DOHH2 (cell line): Measurements from ENCODE around the gene ARID3A.
A peak's percentile ranks its signal among the peaks of the same experiment; 100 is the strongest.

Experiments
- H3F3A ChIP-seq: fragments of 200-600 bp; sonication (generic), shearing (Covaris generic); 2 replicates; pipeline ENCODE4 v1.6.0; 2016; ENCODE audit warnings: antibody characterized with exemption, mild to moderate bottlenecking; ENCODE audit not compliant: control insufficient read depth, insufficient read depth
- H3K27ac ChIP-seq: fragments of 200-600 bp; sonication (generic); 2 replicates; pipeline ENCODE4 v1.5.1; 2014; ENCODE audit warnings: low read depth, mild to moderate bottlenecking, low read length, moderate library complexity
- H3K27me3 ChIP-seq: fragments of 200-600 bp; sonication (generic); 2 replicates; pipeline ENCODE4 v1.6.1; 2014; ENCODE audit warnings: mild to moderate bottlenecking, low read length, mixed read lengths; ENCODE audit not compliant: control insufficient read depth
- H3K36me3 ChIP-seq: fragments of 200-600 bp; sonication (generic); 2 replicates; pipeline ENCODE4 v1.6.1; 2014; ENCODE audit warnings: mild to moderate bottlenecking, low read length, moderate library complexity, mixed read lengths; ENCODE audit not compliant: control insufficient read depth
- H3K4me1 ChIP-seq: fragments of 200-600 bp; sonication (generic); 2 replicates; pipeline ENCODE4 v1.6.1; 2014; ENCODE audit warnings: mild to moderate bottlenecking, low read length, mixed read lengths; ENCODE audit not compliant: control insufficient read depth
- H3K4me2 ChIP-seq: fragments of 200-600 bp; sonication (generic); 2 replicates; pipeline ENCODE4 v1.6.0; 2014; ENCODE audit warnings: mild to moderate bottlenecking, low read length, moderate library complexity
- H3K4me3 ChIP-seq: fragments of 200-600 bp; sonication (generic); 2 replicates; pipeline ENCODE4 v1.5.1; 2014; ENCODE audit warnings: mild to moderate bottlenecking, low read length, mixed read lengths
- H3K79me2 ChIP-seq: fragments of 200-600 bp; sonication (generic); 2 replicates; pipeline ENCODE4 v1.6.1; 2014; ENCODE audit warnings: mild to moderate bottlenecking, low read length, mixed read lengths; ENCODE audit not compliant: control insufficient read depth
- H3K9me2 ChIP-seq: fragments of 200-600 bp; sonication (generic); replicated peaks from 2 replicates; pipeline ENCODE4 v1.6.1; 2014; ENCODE audit warnings: mild to moderate bottlenecking, low read length, mixed read lengths; ENCODE audit not compliant: control insufficient read depth
- H3K9me3 ChIP-seq: fragments of 200-600 bp; sonication (generic); 2 replicates; pipeline ENCODE4 v1.6.1; 2014; ENCODE audit warnings: antibody characterized with exemption, low read length, mixed read lengths; ENCODE audit not compliant: control insufficient read depth, insufficient read depth
- H4K20me1 ChIP-seq: fragments of 200-600 bp; sonication (generic); 2 replicates; pipeline ENCODE4 v1.6.0; 2014; ENCODE audit warnings: low read depth, mild to moderate bottlenecking, antibody characterized with exemption, low read length, moderate library complexity; ENCODE audit not compliant: control insufficient read depth, insufficient read depth
- EZH2phosphoT487 ChIP-seq: fragments of 200-600 bp; sonication (generic); IDR thresholded peaks from 2 replicates; pipeline ENCODE4 v1.6.1; 2017; ENCODE audit warnings: borderline replicate concordance, mild to moderate bottlenecking, antibody characterized with exemption, low read length, moderate library complexity, mixed read lengths
- TF ChIP-seq, protein P1 (sequence below): fragments of 200-600 bp; sonication (generic); IDR thresholded peaks from one replicate; pipeline ENCODE4 v1.5.1; 2014; ENCODE audit warnings: antibody characterized with exemption, mild to moderate bottlenecking, low read depth, low read length; ENCODE audit not compliant: poor library complexity, severe bottlenecking

Gene ARID3A

DNA sequence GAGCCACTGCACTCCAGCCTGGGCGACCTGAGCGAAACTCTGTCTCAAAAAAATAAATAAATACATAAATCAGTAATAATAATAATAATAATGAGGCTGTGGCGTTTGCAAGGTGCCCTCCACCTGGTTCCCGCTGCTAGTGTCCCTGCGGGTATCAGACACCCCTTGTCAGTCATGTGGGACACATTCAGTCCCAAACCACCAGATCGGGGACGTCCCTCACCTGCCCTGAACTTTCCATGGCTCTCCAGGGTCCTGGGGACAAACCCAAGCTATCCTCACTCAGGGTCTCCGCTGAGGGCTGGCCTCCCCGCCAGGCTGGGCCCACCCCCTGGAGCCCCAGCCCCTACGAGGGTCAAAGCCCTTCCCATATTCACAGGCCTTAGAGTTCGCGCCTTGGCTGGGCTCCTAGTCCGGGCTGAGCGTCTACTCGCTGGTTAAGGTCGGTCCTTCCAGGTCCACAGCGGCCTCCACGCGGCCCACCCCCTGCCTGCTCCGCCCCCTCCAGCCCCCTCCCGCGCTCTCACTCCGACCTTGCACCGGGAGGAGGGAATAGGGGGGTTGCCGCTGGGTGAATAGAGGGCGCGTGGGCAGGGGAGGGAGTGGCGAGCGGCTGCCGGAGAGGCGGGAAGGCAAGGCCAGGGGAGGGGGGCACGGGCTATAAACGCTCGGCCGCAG, 9.1 kb upstream of the ARID3A start:
- Histone ChIP-seq H3K27me3 (peaks cover 49% of the 10 kb centered on the region), H3K4me3 (no peak overlapping the region), H3K36me3 (no peaks in the 10 kb centered on the region), H3K9me3 (no peaks in the 10 kb centered on the region), H4K20me1 (no peaks in the 10 kb centered on the region), H3K4me1 (peaks cover 38% of the 10 kb centered on the region), H3K4me2 (no peak overlapping the region; the same call in 1 of the 2 replicates), H3K79me2 (peaks cover 13% of the 10 kb centered on the region), H3K27ac (no peak overlapping the region), H3F3A (peaks cover 3% of the 10 kb centered on the region; the same call in 1 of the 2 replicates), H3K9me2 (no peaks in the 10 kb centered on the region)
- 0 out of 2 replicates have a peak, but pooled peaks have one; percentile 6 for TF ChIP-seq EZH2phosphoT487
- TF ChIP-seq, protein P1, sequence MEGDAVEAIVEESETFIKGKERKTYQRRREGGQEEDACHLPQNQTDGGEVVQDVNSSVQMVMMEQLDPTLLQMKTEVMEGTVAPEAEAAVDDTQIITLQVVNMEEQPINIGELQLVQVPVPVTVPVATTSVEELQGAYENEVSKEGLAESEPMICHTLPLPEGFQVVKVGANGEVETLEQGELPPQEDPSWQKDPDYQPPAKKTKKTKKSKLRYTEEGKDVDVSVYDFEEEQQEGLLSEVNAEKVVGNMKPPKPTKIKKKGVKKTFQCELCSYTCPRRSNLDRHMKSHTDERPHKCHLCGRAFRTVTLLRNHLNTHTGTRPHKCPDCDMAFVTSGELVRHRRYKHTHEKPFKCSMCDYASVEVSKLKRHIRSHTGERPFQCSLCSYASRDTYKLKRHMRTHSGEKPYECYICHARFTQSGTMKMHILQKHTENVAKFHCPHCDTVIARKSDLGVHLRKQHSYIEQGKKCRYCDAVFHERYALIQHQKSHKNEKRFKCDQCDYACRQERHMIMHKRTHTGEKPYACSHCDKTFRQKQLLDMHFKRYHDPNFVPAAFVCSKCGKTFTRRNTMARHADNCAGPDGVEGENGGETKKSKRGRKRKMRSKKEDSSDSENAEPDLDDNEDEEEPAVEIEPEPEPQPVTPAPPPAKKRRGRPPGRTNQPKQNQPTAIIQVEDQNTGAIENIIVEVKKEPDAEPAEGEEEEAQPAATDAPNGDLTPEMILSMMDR, result no peak

DNA sequence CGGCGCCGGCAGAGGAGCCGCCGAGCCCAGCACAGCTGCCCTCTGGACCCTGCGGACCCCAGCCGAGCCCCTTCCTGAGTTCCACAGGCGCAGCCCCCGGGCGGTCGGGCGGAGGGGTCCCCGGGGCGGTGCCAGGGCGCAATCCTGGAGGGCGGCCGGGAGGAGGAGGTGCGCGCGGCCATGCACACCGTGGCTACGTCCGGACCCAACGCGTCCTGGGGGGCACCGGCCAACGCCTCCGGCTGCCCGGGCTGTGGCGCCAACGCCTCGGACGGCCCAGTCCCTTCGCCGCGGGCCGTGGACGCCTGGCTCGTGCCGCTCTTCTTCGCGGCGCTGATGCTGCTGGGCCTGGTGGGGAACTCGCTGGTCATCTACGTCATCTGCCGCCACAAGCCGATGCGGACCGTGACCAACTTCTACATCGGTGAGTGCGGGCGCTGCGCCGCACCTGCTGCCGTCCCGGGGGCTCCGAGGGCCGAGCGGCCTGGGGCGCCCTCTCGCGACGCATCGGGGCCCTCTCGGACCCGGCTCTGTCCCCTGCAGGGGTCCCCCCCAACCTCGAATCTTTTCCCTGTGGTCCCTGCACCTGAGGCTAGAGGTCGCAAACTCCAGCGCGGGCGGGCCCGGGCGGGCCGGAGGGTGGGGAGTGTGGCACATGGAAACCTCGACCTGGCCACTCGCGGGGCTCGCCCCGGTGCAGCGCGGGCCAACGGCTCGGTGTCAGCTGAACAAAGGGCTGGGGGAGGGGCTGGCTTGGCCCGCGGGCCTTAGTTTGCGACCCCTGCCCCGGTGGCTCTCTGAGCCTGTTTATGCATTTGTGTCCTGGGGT, 8.3 kb upstream of the ARID3A start, which contains the start of gene KISS1R:
Gene KISS1R, plus strand, starts transcription at position 11 of the 829 bp plus-strand sequence. Its CDS starts 170 bp downstream, at position 181.
- H3K27me3 ChIP-seq, result peaks cover 51% of the 10 kb centered on the region
- H3K36me3 ChIP-seq, result no peaks in the 10 kb centered on the region
- no peaks in the 10 kb centered on the region for H4K20me1 ChIP-seq
- H3K79me2 ChIP-seq, result peaks cover 8% of the 10 kb centered on the region
- H3K9me2 ChIP-seq, result no peaks in the 10 kb centered on the region
- TF ChIP-seq, protein P1, result peak; percentile 78
- no peak for TF ChIP-seq EZH2phosphoT487
- H3K4me2 ChIP-seq, result peak within 1 kb of the TSS; percentile 60
- peak within 1 kb of the TSS; percentile 35 for H3K4me3 ChIP-seq
- H3K27ac ChIP-seq, result no peak within 1 kb of the TSS
- peaks cover 38% of the 10 kb centered on the region for H3K4me1 ChIP-seq
- H3K9me3 ChIP-seq, result no peaks in the 10 kb centered on the region
- peaks cover 3% of the 10 kb centered on the region; the same call in 1 of the 2 replicates for H3F3A ChIP-seq

GRCh38 chr19:918152-918437, 7.7 kb upstream of the ARID3A start:
- Histone ChIP-seq H3K4me2 (peak overlapping the region; percentile 60), H3K27me3 (peaks cover 55% of the 10 kb centered on the region)

More at GRCh38 chr19:918152-918437, 7.7 kb upstream of the ARID3A start:
- Histone ChIP-seq H3K27ac (no peak overlapping the region), H3K9me3 (no peaks in the 10 kb centered on the region), H3K36me3 (no peaks in the 10 kb centered on the region), H3K4me3 (no peak overlapping the region), H3F3A (peaks cover 3% of the 10 kb centered on the region; the same call in 1 of the 2 replicates), H4K20me1 (no peaks in the 10 kb centered on the region), H3K79me2 (peaks cover 6% of the 10 kb centered on the region), H3K9me2 (no peaks in the 10 kb centered on the region), H3K4me1 (peaks cover 38% of the 10 kb centered on the region)
- TF ChIP-seq EZH2phosphoT487, result no peak
- TF ChIP-seq, protein P1, result no peak
